GM21576 (cell line): ENCODE measurements around the gene CELF5.
"Not testable (repeated sequence)": the region's sequence is repeated elsewhere in the genome, so short reads cannot be mapped to it uniquely, and the experiment has no call there.

Experiments used
- ATAC-seq: cut with Tn5 transposase; IDR thresholded peaks from one replicate; pipeline ENCODE4 v1.9.1; 2021; ENCODE audit warnings: mild to moderate bottlenecking, moderate library complexity; ENCODE audit not compliant: unreplicated experiment

Gene CELF5

DNA sequence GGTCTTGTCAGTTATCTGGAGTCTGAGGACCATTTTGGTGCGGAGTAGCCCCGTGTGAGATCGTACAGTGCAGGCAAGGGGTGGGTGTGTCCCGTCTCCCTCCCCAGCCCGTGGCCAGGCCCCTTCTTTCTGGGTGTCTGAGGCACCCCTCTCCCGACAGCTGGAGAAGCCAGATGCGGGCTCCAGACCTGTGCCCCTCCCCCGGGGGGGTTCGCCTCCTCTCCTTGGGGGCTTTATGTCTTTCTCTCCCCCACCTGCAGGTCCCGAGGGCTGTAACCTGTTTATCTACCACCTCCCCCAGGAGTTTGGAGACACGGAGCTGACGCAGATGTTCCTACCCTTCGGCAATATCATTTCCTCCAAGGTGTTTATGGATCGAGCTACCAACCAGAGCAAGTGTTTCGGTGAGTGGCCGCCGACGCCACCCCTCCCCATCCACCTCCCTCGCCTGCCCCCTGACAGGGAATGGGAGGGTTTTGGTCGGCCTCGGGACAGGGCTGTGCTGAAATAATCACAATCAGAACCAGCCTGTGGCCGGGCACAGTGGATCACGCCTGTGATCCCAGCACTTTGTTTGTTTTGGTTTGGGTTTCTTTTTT is 65.6 kb downstream of the CELF5 start:
- ATAC-seq = no peak

- ATAC-seq = not testable (repeated sequence)
Measured at GRCh38 chr19:3290858-3291257, 66.4 kb downstream of the CELF5 start.

DNA sequence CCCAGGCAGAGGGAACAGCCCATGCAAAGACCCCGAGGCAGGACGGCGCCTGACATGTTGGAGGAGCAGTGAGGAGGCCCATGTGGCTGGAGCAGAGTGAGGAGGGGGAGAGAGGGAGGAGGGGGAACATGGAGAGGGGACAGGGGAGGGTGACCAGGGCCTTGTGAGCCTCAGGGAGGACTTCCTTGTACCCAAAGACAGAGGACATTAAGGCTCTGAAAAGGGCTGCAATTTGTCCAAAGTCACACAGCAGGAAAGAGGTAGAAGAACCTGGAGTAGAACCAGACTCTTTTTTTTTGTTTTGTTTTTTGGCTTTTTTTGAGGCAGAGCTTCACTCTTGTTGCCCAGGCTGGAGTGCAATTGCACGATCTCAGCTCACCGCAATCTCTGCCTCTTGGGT is 67.2 kb downstream of the CELF5 start:
- ATAC-seq = no peak

- no peak for ATAC-seq
Measured at GRCh38 chr19:3292958-3293529, 68.6 kb downstream of the CELF5 start.

DNA sequence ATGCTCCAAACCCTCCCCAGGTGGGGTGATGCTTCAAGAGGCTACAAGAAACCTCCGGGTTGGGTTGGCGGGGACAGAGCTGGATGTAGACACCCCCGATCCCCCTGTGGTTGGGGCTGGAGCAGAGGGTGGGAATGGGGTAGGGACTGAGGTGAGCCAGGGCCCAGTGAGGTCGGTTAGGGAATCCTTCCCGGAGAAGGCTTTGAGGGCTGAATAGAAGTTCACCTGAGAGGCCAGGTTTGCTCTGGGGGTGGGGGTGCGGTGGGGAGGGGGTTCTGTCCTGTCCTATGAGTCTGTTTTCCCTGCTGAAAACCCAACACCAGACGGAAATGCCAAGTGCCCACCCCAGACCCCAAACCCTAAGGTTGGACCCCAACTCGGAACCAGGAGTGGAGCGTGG is 69.1 kb downstream of the CELF5 start:
- ATAC-seq = no peak

- no peak for ATAC-seq
Measured at GRCh38 chr19:3294080-3294850, 69.8 kb downstream of the CELF5 start.

- ATAC-seq = no peak
Measured at GRCh38 chr19:3295581-3295980, 71.1 kb downstream of the CELF5 start.

- ATAC-seq = no peak
Measured at GRCh38 chr19:3296034-3296433, 71.6 kb downstream of the CELF5 start.

GRCh38 chr19:3296446-3296845 is 72.0 kb downstream of the CELF5 start:
- ATAC-seq = no peak

DNA sequence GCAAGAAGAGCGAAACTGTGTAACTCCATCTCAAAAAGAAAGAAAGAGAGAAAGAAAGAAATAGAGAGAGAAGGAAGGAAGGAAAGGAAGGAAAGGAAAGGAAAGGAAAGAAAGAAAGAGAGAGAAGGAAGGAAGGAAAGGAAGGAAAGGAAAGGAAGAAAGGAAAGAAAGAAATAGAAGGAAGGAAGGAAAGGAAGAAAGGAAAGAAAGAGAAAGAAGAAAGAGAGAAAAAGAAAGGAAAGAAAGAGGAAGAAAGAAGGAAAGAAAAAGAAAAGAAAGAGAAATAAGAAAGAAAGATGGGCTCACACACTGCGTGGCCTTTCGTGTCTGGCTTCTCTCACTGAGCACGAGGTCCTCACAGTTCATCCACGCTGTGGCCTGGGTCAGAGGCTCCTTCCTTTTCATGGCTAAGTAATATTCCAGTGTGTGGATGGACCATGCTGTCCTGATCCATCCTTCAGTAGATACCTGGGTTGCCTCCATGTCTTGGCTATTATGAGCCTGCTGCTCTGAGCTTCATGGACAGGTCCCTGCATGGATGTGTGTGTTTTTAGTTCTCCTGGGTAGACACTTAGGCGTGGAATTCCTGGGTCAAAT is 74.5 kb downstream of the CELF5 start:
- no peak for ATAC-seq

DNA sequence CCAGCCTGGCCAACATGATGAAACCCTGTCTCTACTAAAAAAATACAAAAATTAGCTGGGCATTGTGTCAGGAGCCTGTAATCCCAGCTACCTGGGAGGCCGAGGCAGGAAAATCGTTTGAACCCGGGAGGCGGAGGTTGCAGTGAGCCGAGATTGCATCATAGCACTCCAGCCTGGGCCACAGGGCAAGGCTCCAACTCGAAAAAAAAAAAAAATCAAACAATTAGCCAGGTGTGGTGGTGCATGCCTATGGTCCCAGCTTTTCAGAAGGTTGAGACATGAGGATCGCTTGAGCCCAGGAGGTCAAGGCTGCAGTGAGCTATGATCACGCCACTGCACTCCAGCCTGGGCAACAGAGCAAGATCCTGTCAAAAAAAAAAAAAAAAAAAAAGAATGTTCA is 76.1 kb downstream of the CELF5 start:
- not testable (repeated sequence) for ATAC-seq

DNA sequence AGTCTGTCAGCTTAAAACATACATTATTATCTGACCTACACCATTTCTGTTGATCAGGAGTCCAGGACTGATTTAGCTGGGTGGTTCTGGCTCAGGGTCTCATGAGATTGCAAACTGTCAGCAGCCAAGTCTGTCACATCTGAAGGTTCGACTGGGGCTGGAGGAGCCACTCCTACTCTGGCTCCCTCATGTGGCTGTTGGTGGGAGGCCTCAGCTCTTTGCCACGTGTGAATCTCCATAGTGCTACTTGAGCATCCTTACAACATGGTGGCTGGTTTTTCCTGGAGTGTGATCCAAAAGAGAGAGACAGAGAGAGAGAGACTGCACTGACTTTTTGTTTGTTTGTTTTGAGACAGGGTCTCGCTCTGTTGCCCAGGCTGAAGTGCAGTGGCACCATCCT is 78.3 kb downstream of the CELF5 start:
- no peak for ATAC-seq

GRCh38 chr19:3304871-3305423 is 80.5 kb downstream of the CELF5 start:
- ATAC-seq = no peak

DNA sequence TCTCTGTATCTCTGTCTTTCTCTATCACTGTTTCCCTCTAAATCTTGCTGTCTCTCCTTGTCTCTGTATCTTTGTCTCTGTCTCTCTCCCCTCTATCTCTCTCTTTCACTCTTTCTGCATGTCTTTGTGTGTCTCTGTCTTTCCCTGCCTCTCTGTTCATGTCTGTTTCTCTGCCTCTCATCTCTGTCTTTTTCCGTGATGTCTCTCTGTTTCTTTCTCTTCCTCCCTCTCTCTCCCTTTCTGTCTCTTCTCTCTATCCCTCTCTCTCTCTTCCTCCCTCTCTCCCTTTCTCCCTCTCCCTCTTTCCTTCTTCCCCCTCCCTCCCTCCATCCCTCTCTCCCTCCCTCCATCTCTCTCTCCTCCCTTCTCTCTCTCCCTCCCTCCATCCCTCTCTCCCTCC is 85.3 kb downstream of the CELF5 start:
- ATAC-seq = no peak

- no peak for ATAC-seq
Measured at GRCh38 chr19:3310280-3310679, 85.8 kb downstream of the CELF5 start.

GRCh38 chr19:3310711-3311110 is 86.2 kb downstream of the CELF5 start:
- ATAC-seq = no peak

DNA sequence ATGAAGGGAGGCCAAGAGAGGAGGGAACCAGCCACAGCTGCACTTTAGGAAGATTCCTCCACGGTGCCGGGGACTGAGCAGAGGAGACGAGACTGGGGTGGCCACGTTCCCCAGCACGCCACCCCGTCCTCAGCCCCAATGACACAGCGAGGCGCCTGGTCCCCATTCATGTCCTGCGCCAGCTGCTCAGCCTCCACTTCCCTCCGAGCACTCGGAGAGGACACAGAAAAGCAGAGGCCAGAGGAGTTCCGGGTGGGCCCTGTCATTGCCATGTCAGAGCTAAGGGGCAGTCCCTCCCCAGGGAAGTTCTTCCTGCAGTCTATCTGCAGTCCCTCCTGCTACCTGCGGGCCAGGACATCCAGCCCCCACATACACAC is 88.7 kb downstream of the CELF5 start:
- no peak for ATAC-seq

GRCh38 chr19:3314962-3315675 is 90.7 kb downstream of the CELF5 start:
- no peak for ATAC-seq

DNA sequence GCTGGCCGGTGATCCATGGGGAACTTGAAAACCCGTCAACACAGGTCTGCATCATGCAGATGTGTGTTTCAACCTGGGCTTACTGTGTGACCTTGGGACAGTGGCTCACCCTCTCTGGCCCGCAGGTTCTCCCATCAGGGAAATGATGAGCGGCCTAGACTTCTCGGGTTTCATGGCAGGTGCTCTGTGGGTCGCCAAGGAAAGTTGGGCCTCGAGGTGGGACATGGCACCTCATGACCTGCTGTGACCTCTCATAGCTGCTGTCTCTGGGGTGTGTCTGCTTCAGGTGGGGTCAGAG is 91.2 kb downstream of the CELF5 start:
- no peak for ATAC-seq

DNA sequence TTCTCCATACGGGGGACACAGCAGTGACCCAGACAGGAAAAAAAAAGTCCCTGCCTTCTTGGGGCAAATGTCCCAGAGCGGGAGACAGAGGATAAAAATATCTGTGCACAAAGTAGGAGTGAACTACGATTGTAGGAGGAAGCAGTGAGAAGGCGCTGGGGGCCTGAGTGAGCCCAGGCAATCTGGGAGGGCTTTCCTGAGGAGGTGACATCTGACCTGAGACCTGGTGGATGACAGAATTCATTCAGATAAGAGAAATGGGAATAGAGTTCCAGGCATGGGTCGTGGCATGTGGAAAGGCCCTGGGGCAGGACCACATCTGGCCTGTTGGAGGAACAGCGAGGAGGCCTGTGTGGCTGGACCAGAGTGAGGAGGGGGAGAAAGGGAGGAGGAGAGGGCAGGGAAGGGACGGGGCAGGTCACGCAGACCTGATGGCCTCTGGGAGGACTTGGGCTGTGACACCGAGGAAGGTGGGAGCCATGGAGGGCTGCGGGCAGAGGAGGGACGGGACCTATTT is 91.7 kb downstream of the CELF5 start:
- ATAC-seq = no peak

GRCh38 chr19:3316659-3317207 is 92.3 kb downstream of the CELF5 start:
- no peak for ATAC-seq
